ENCODE measurements around the gene CALCB. TPM values are rescaled to one million over a fixed set of nuclear protein-coding genes. Genes with fewer than 3 reads are reported as not detected.

CALCB gene
- total RNA-seq, 2 experiments from 2014 or later: 0.30 to 0.39 TPM

GRCh38 chr11:15055620-15056356, 17.6 kb upstream of the CALCB start:
- Mint-ChIP-seq H3K27ac (no peak overlapping the region), H3K27me3 (peaks cover 21% of the 10 kb centered on the region), H3K4me3 (no peak overlapping the region), H3K9me3 (no peaks in the 10 kb centered on the region), H3K4me1 (ENCODE audit: low read depth) (no peaks in the 10 kb centered on the region), H3K36me3 (ENCODE audit: low read depth) (no peaks in the 10 kb centered on the region)
- Histone ChIP-seq H3K27me3 (ENCODE audit: control insufficient read depth in 1 of 2, insufficient read depth in 2 of 2, low read length in 2 of 2) (peaks cover 0 to 4% of the 10 kb centered on the region in 2 experiments), H3K36me3 (ENCODE audit: insufficient read depth, low read length) (no peaks in the 10 kb centered on the region), H3K4me3 (ENCODE audit: low read length) (no peak overlapping the region), H3K4me1 (ENCODE audit: insufficient read depth, low read length) (no peaks in the 10 kb centered on the region), H3K9me3 (ENCODE audit: control insufficient read depth in 1 of 2, insufficient read depth in 1 of 2, low read length in 2 of 2) (no peaks in the 10 kb centered on the region), H3K27ac (ENCODE audit: low read depth in 1 of 2, low read length in 2 of 2) (no peak overlapping the region)
- DNase-seq (no peak), ATAC-seq (ENCODE audit: poor library complexity) (no peak)
- TF ChIP-seq CTCF (IDR thresholded peaks at IDR 0.05): no peak
- ChIA-PET POLR2A (no interaction called here), CTCF (no interaction called here)
- intact Hi-C loops (cut with DNase I, micrococcal nuclease): no loop called here

- peaks cover 21% of the 10 kb centered on the region for H3K27me3 Mint-ChIP-seq
- intact Hi-C loops (cut with DNase I, micrococcal nuclease): no loop called here
- Histone ChIP-seq H3K27ac (ENCODE audit: low read depth in 1 of 2, low read length in 2 of 2) (no peak overlapping the region), H3K4me1 (ENCODE audit: insufficient read depth, low read length) (no peaks in the 10 kb centered on the region), H3K4me3 (ENCODE audit: low read length) (no peak overlapping the region), H3K27me3 (ENCODE audit: control insufficient read depth in 1 of 2, insufficient read depth in 2 of 2, low read length in 2 of 2) (no peaks in the 10 kb centered on the region), H3K9me3 (ENCODE audit: control insufficient read depth in 1 of 2, insufficient read depth in 1 of 2, low read length in 2 of 2) (no peaks in the 10 kb centered on the region), H3K36me3 (ENCODE audit: insufficient read depth, low read length) (no peaks in the 10 kb centered on the region)
- ATAC-seq (ENCODE audit: poor library complexity): no peak
- no peaks in the 10 kb centered on the region for H3K4me1 Mint-ChIP-seq (ENCODE audit: low read depth)
- no peak for TF ChIP-seq CTCF (IDR thresholded peaks at IDR 0.05)
- H3K36me3 Mint-ChIP-seq (ENCODE audit: low read depth): no peaks in the 10 kb centered on the region
- DNase-seq: no peak
- H3K9me3 Mint-ChIP-seq: no peaks in the 10 kb centered on the region
- POLR2A ChIA-PET: no interaction called here
- H3K27ac Mint-ChIP-seq: no peak overlapping the region
- CTCF ChIA-PET: no interaction called here
- no peak overlapping the region for H3K4me3 Mint-ChIP-seq
Observed at GRCh38 chr11:15057329-15057728, 16.1 kb upstream of the CALCB start.

- DNase-seq (no peak), ATAC-seq (ENCODE audit: poor library complexity) (no peak)
- Mint-ChIP-seq H3K27me3 (peaks cover 24% of the 10 kb centered on the region), H3K4me3 (no peak overlapping the region), H3K36me3 (ENCODE audit: low read depth) (no peaks in the 10 kb centered on the region), H3K27ac (no peak overlapping the region), H3K4me1 (ENCODE audit: low read depth) (no peaks in the 10 kb centered on the region), H3K9me3 (no peaks in the 10 kb centered on the region)
- no peaks in the 10 kb centered on the region for H3K36me3 ChIP-seq (ENCODE audit: insufficient read depth, low read length)
- H3K27me3 ChIP-seq (ENCODE audit: control insufficient read depth in 1 of 2, insufficient read depth in 2 of 2, low read length in 2 of 2): no peaks in the 10 kb centered on the region
- intact Hi-C loops (cut with DNase I, micrococcal nuclease): no loop called here
- ChIA-PET CTCF (no interaction called here), POLR2A (no interaction called here)
- TF ChIP-seq CTCF (IDR thresholded peaks at IDR 0.05): no peak
- no peak overlapping the region for H3K27ac ChIP-seq (ENCODE audit: low read depth in 1 of 2, low read length in 2 of 2)
- H3K4me3 ChIP-seq (ENCODE audit: low read length): no peak overlapping the region
- no peaks in the 10 kb centered on the region for H3K4me1 ChIP-seq (ENCODE audit: insufficient read depth, low read length)
- H3K9me3 ChIP-seq (ENCODE audit: control insufficient read depth in 1 of 2, insufficient read depth in 1 of 2, low read length in 2 of 2): no peaks in the 10 kb centered on the region
Observed at GRCh38 chr11:15059132-15059915, 14.1 kb upstream of the CALCB start.

All from CD4-positive, alpha-beta T cell (primary cell).